NCI-H2171 (cell line): ENCODE results near the gene VSTM4.

Experiments used
- DNase-seq: peaks from one replicate; lab custom pipeline; 2025; lab: John Stamatoyannopoulos, UW

The VSTM4 gene

DNA sequence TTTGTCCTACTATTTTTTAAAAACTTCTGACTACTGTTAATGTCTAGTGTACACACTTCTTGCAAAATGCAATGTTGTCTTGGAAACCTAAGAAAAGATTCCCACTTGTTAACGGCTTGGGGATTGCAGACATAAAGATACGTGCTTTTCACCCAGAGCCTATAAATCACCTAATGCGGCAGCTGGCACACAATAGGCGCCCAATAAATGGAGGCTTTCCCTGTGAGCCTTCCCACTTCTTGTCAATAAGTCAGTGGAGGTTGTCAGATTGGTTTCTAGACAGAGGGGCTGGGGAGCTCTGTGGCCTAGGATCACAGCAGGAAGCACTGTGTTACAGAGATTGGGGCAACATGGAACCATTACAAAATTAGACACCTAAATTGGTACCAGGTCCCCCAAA, 74.7 kb downstream of the VSTM4 start:
- no peak for DNase-seq

DNA sequence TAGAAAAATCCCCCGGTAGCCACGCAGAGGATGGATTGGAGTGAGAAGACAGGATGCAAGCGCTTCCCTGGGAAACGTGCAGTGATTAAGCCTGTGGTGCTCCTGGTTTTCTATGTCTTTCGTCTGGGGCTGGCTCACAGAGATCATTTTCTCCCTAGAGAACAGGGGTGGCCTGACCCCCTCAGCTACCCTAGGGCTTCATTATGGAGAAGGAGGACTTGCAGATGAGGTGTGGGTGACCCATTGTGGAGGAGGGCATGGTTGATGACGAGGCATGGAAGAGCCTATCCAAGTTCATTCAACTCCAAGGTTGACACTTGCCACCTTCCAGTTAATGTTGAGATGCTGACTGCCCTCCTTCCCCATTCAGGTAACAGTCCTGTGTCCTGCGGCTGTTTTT, 75.9 kb downstream of the VSTM4 start:
- DNase-seq, result no peak

DNA sequence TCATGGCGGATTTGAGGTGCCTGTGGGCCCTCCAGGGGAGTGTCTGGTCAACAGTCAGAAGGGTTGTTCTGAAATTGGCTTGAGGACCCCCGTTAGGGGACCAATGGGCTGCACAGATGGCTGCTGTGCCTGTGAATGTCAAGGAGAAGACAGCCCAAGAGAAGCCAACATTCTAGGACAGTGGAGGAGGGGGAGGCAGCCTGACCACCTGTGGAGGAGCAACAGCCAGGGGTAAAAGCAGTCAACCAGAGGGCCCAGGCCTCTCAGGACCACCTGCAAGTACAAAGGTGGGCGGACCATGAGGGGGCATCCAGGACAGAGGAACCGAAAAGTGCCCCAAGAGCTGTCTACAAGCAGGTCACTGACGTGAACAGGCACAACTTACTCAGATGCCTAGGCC, 76.6 kb downstream of the VSTM4 start:
- DNase-seq, result no peak

DNA sequence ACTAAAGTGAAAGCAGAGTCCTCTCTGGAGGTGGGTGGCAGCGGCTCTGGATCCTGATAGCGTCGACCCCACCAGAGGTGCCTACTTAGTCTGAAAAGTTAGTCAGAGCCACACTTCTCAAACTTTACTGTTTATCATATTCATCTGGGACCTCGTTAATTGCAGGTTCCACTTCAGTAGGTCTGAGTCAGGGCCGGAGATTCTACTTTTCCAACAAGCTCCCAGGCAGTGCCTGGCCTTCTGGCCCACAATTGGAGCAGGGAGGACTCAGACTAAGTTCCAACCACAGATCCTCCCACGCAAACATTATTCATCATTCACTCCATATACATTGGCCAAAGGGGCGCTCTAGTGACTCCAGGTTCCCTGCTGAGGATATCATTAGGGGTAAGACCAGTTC, 78.1 kb downstream of the VSTM4 start:
- DNase-seq, result no peak

DNA sequence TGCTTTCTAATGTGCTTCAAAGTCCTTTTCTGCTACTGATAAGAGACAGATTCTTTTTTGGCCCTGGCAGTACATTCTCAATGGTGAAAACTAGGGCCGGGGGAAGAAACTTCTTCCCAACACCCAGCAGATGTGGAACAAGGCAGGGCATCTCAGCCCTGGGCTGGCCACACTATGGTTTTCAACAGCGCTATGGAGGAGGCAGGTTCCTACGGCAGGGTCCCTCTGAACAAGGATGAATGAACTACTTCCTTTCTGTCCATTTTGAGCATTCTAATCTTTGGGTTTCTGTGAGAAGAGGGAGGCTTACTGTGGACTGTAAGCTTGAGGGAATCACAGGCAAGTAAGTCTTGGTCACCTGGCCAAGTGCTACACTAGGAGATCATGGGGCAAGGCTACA, 78.7 kb downstream of the VSTM4 start:
- no peak for DNase-seq

DNA sequence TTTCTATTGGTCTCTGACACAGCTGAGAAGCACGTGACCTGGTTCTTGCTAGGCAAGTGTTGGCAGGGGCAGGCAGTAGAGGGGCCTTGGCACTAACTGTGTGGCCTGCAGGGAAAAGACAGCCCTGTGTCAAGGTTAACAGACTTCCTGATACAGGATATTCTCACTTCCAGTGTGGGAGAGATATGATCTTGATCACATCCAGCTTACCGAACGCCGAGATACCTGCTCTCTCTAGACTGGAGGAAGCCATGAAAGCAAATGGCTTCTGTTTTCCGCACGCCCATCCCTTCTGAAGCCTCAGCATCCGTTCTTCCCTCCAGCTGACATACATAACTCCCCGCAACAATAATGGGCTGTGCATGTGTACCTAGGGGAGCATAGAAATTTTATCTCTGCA, 79.4 kb downstream of the VSTM4 start:
- no peak for DNase-seq

DNA sequence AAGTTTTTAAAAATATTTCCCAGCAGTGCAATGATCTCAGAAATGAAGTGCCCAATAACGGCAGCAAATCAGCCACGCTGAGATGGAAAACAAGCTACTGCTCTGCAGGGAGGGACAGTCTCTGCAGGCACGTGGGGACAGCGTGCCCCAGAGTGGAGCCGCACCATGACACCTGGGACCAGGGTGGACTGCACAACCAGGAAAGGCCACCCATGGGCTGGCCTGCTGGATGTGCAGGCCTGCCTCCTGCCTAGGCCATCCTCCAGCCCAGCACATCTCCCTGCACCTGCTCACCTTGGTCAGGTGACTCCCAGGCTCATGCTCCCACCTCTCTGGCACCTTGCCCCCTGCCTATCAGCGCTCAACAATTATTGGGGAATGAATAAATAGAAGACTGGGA, 80.4 kb downstream of the VSTM4 start:
- no peak for DNase-seq

DNA sequence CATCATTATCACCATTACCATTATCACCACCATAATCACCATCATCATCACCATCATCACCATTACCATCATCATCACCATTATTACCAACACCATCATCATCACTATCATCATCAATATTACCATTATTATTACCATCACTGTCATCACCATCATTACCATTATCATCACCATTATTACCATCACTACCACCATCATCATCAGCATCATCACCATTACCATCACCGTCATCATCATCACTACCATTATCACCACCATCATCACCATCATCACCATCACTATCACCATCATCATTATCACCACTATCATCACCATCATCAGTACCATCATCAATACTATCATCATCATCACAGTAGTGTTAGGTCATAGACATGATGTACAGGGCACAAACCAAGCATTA, 81.4 kb downstream of the VSTM4 start:
- DNase-seq, result no peak

DNA sequence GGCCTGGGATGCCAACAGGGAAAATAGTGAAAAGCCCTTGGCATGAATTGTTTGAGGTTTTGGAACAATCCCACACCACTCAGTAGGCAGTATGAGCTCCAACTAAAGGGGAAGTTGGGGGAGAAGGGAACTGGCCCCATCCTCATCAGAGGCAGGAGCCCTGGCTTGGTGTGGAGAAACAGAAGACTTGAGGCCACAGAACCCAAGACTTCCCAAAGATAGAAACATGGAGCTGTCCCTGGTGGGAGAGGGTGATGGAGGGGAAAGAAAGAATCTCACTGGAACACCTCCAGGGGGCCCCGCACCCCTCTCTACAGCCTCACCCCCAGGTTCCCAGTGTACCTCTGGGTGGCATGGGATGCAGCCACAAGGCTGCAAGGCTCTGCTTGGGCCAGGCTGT, 85.7 kb downstream of the VSTM4 start:
- DNase-seq, result no peak

DNA sequence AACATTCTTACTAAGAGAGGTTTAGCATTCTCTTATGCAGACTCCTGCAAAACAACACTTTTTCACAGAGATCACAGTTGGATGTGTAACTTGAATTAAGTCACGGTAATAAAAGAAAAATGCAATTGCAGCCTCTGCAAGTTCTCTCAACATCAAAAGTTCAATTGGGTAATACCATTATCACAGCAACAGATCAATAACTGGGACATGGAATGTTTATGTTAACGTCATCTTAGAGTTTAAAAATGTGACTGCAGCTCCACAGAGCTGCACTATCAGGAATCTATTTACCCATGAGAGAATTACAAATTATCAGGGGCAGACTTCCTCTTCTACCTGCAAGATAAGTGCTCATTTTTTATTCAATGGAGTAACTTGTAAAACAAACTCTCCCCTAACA, 86.7 kb downstream of the VSTM4 start:
- DNase-seq, result no peak

DNA sequence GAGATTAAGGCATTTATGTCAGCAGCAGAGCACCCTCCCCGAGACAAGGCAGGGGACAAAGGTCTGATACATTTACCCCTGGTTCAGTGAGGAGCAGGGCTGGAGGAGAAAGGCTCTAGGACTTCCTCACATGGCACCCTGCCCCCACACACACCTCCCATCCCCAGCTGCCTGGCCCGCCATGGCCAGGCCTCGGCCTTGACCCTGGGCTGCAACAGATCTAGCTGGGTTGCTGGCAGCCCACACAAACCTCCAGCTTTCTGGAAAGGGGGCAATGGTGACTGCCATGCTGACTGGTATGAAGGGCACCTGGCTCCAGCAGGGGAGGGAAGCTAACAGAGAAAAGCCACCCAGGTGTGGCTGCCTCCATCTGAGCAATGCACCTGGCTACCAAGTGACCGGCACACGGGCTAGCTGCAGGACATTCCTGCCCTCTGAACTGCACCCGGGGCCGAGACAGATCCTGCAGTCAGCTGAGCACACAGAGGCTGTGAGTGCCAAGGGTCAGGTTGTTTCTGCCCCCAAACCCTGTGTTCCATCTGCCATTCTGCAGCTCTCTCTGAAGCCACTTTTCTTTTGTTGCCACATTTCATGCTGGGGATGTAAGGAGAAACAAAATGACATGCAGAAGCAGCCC, 89.9 kb downstream of the VSTM4 start:
- DNase-seq, result no peak

DNA sequence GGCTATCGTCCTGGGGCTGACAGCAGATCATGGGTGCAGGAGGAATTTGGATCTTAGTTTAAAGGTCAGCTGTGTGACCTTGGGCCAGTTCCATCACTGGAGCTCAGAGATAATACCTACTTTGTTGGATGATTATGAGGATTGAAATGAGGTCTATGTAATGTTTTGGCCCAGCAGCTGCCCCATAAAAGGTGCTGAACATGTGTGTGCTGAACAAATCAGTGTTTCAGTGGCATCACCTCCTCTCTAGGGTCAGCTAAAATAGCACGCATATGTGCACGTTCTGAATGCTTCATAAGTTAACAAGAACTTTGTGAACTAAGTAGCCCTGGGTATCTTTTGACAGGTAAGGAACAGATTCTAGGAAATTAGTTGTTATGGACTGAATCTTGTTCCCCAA, 90.8 kb downstream of the VSTM4 start:
- no peak for DNase-seq

DNA sequence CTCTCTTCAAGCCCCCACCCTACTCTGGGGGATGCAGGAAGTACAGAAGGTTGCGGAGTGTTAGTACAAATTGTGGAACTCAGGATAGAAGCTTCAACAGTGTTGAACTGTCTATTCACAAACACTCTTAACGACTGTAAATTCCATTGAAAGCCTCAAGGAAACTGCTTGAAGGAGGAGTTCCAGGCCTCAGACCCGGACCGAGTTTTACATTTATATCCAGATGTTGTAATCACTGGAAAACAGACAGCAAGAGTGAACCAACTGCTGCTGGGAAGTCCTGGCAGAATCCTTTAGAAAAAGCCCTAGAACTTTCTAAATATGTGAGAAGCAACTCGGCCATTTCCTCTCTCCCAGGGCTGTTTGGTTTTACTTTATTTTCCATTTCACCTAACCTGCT, 91.6 kb downstream of the VSTM4 start:
- DNase-seq, result no peak

DNA sequence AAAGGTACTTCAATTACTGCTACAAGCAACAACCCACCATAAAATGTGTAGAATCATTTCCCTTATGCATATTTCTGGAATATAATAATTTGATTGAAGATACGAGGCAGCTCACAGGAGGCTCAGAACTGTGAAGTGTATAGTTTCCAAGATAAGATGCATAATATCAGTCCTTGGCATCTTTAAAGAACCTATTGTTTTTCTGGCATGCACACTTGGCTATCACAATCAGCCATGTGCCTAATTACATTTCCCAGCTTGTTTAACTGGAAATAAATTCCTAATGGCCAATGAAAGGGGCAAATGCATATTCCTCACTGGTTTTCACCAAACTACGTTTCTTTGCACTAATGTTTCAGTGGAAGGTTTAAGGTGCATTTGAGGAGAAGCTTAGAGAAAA, 92.3 kb downstream of the VSTM4 start:
- DNase-seq, result no peak

DNA sequence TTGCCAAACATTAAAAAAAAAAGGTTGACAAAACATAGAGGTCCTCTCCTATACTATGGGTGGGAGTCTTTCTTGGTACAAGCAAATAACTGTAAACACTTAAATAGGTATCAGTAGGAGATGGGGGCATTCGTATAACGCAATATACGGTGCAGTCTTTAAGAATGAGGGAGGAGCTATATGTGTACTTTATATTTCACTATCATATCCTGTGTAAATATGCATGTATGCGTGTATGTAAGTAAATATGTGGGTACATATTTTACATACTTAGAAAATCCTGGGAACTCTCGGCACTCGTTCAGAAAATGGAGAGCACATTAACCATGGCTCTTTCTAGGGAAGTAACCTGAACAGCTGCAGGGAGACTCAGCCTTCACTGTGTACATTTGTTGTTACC, 93.6 kb downstream of the VSTM4 start:
- no peak for DNase-seq

DNA sequence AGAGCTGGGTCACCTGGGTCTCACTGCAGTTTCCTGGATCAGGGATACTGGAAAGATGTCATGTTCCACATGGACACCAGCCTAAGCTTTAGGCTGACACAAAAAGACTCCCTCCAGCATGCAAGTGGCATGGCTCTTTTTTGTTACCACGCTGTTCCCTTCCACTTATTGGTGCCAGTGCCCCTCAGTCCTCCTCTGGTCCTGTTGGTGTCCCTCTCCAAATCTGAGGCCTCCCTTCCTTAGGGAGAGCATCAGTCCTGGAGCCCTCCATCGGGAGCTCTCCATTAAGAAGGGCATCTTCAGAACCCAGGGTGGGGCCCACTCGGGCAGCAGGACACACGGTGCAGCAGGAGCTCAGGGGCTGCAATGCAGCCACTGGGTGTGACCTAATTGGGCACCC, 99.6 kb downstream of the VSTM4 start:
- no peak for DNase-seq

DNA sequence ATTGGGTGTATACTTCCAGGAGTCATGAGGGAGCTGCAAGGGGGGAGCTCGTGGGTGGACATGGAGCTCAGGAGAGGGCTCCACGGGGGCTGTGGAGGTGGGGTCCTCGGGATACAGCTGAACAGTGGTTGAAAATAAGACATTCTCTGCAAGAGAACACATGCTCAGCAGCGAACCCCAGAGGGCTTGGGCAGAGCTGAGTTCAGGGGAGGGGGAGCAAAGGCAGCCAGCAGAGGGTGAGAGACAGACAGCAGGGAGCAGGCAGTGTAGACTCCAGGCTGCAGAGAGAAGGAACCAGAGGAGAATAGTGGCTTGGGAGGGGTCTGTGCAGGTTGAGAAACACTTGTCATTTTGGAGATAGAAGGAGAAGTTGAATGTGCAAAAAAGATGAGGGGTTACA, 102.7 kb downstream of the VSTM4 start:
- no peak for DNase-seq

DNA sequence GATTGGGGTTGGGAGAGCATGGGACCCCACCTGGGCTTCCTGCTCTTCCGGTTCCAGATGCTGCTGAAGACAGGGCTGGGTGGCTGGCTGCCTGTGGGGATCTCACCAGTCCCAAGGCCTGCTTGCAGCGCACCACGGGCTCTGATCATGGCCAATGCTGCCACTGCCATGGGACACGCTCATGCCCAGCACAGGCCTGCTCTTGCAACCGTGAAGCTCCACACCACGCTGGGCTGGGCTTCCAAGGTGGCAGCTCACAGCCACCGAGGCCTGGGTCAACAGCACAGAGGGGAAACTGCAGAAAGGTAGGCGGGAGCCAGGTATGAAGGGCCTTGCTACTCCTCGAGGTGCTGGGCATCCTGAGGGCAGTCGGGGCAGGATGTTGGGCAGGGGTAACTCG, 103.6 kb downstream of the VSTM4 start:
- no peak for DNase-seq

DNA sequence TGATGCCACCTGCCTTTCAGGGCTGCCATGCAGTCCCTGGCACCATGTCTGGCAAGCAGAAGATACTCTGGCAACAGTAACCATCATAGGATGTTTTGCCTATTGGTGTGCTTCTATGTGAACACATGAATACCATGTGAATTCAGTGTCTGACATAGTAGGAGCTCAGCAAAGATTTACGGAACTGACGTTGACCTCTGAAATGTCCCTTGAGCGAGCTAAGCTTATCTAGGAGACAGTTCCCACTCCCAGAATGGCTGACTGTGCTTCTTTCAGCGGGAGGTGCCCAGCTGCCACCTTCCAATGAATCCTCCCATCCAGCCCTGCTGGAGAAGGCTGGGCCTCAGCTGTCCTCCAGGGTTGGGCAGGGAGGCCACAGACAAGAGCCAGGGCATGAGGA, 104.5 kb downstream of the VSTM4 start:
- no peak for DNase-seq

DNA sequence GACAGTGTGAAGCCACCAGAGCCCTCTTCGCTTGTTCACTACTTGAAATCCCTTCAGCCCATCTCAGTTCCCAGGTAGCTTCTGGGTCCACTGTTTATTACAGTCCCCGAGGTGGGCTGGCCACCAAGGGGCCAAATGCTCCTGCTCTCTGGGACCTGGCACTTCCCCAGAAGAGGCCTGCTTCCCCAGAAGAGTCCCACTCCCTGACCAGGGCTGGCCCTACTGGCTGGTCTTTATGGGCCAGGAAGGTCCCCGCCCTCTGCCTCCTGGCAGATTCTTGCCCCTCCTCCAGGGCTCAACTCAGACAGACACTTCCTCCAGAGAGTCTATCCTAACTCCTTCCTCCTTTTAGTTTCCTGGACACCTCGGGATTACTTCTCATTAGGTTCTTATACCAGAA, 105.0 kb downstream of the VSTM4 start:
- DNase-seq, result no peak

DNA sequence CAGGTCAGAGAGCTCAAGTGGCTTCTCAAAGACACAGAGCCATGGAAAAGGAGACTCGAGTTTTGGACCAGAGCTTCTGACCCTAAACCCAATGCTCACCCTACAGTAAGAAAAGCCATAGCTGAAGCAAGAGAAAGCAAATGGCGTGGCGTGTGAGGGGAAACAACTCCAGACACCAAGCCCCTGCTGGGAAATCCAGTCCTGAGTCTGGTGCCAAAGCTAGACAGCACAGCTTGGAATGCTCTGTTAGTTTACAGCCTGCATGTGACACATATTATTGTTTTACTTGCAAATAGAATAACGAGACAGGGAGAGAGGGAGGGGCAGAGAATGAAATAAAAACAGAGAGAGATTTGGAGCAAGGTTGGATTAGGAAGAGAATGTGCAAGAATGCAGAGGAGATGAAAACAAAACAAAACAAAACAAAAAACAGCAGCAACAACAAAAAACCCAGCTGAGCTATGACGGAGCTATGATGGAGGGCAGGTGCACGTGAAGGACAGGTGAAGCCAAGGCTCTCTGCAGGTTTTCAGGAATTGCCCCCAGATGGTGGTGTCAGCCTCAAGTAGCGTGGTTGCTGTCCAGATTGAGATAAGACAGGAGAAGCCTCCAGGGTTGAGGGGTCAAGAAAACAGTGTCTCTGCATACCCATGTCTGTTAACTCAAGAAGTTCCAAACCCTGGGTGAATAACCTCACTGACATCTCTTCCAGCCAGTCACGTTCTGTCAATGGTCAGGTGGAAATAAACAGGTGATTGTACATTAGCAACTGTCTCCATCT, 105.9 kb downstream of the VSTM4 start:
- DNase-seq, result no peak

DNA sequence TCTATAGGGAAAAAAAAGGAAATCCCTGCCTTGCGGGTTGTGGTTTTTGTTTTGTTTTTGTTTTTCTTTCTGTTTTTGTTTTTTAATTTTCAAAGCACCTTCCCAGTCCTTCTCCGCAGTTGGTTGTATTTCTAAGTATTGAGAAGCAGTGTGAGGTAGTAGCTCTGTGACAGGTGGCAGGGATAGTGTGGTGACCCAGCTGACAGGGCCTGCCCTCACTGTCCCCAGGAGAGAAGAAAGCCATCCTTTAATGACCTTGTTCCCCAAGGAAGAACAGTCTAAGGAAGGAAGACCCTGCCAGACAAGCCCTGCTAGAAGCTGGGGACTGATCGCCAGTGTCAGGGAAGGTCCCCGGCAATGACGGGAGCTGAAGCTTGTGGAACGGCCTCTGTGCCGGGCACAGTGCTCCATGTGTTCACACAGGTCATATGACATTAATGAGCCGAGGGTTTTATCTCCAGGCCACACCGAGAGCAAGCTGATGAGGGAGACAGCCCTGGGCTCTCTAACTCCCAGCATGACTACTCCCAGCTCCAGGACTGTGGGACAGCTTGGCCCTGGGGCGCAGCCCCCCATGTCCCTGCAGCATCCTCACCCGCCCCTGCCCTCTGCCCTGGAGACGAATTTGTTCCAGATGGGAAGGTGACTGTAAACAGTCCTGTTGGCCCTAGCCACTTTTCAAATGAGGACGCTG, 106.7 kb downstream of the VSTM4 start:
- no peak for DNase-seq

DNA sequence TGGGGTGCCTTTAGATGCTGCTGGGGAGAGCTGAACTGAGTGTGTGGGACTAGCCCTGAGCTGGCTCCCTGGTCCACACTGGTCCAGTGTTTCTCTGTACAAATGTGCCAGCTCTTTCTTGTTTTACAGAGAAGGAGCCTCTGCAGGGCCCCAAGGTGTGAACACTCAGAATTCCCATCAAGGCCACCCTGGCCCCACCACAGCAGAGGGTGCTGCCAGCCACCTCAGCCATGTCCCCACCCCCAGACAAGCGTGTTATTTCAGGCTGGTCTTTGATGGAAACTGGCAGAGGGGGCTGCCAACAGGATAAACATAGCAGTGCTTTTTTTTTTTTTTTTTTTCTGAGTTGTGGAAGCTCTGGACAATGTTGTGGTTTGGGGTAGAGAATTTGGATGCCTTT, 107.2 kb downstream of the VSTM4 start:
- DNase-seq, result no peak

DNA sequence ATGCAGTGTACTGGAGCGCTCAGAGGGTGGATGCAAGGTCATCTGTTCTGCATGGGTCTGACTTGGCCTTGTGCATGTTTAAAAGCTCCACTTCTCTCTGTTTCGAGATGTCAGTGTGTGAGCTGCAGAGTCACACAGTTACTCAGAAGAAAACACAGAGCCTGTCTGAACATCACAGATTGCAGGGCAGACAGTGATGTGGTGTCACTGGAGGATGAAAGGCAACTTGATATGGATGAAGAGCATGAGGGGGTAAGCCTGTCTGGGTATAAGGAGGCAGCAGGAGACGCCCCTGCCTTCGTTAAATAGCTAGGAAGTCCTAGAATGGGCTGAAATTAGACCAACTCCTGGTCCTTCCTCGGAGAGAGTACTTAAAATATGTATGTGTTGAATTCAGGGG, 108.2 kb downstream of the VSTM4 start:
- no peak for DNase-seq
